GM23248 (cell line): ENCODE results near the gene GTF2B.

Source experiments
- EZH2 ChIP-seq: fragments of 200-600 bp; sonication (generic); IDR thresholded peaks from 2 replicates; pipeline ENCODE4 v1.6.1; 2018; ENCODE audit warnings: antibody characterized with exemption, mild to moderate bottlenecking; ENCODE audit not compliant: insufficient read depth, poor library complexity, severe bottlenecking
- EZH2phosphoT487 ChIP-seq: fragments of 200-600 bp; sonication (generic); IDR thresholded peaks from 2 replicates; pipeline ENCODE4 v1.6.1; 2018; ENCODE audit warnings: antibody characterized with exemption, moderate library complexity, mild to moderate bottlenecking, low read depth; ENCODE audit not compliant: insufficient read depth

DNA sequence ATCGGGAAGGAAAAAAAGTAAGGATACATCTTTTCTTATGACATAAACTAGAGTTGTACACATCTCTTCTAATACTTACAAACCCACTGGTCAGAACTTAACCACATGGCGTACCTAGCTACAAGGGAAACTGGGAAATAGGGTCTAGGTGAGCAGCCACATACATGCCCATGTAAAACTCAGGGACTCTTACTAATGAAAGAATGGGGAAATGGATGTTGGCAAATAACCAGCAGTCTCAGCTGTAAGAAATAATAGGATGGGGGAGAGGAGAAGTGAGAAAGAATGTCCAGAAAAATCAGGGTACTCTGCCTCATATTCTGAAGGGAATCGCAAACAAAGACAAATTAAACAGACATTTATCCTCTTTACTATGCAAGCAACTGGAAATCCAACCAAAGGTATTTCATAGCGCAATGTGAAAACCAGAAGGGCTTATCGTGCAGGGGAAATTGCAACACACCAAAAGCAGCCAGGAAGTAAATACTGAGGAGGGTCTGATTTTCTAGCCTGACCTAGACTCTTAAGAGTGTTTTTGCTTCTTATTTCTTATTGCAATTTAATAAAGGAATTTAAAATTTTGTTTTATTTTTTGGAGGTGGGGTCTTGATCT is 17.5 kb downstream of the GTF2B start:
- no peak for TF ChIP-seq EZH2phosphoT487
- no peak for TF ChIP-seq EZH2
